SK-N-MC (cell line): ENCODE results near the gene COL21A1.

ENCODE experiments used
- EZH2 ChIP-seq: fragments of 200-600 bp; sonication (generic); IDR thresholded peaks from one replicate; pipeline ENCODE4 v1.6.1; 2017; ENCODE audit warnings: antibody characterized with exemption
- FOXP2 ChIP-seq: optimal IDR thresholded peaks from 2 replicates; pipeline ENCODE3; 2011; ENCODE audit warnings: mild to moderate bottlenecking, moderate library complexity; ENCODE audit not compliant: insufficient read depth; ENCODE audit errors: extremely low read length, control extremely low read depth
- POLR2AphosphoS5 ChIP-seq: IDR thresholded peaks from 2 replicates; pipeline ENCODE4 v1.6.1; 2012; ENCODE audit warnings: mild to moderate bottlenecking, low read depth, low read length, borderline replicate concordance

DNA sequence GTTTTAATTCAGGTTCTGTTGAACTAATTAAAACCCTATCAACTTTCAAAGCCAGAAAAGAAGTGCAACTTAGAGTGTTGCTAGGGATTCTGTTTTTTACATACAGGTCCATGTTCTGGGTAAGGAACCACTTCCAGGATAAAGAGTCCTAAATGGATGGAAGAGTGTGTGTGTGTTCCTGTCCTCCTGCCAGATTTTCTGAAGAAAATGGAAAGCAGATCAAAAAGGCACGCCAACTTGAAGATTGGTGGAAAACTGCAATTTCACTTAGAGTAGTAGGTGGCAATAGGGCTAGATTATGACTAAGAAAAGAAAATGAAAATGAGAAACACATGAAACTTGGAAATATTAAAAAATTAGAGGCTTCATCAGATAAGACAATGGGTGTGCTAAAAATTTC, 85.3 kb downstream of the COL21A1 start:
- TF ChIP-seq POLR2AphosphoS5: no peak
- TF ChIP-seq EZH2: no peak
- no peak for TF ChIP-seq FOXP2
